Astrocyte (in vitro differentiated cells and primary cell): ENCODE data around the gene EFNA5.

Experiments used
- EZH2 ChIP-seq: IDR thresholded peaks from 2 replicates; pipeline ENCODE4 v1.6.1; 2012; ENCODE audit warnings: mild to moderate bottlenecking, low read length, inconsistent platforms; ENCODE audit not compliant: insufficient read depth
- TF ChIP-seq, protein P1 (sequence below): IDR thresholded peaks from 2 replicates; pipeline ENCODE4 v1.5.1; 2011; ENCODE audit warnings: low read depth, mild to moderate bottlenecking, inconsistent platforms, low read length, moderate library complexity; ENCODE audit not compliant: insufficient read depth

DNA sequence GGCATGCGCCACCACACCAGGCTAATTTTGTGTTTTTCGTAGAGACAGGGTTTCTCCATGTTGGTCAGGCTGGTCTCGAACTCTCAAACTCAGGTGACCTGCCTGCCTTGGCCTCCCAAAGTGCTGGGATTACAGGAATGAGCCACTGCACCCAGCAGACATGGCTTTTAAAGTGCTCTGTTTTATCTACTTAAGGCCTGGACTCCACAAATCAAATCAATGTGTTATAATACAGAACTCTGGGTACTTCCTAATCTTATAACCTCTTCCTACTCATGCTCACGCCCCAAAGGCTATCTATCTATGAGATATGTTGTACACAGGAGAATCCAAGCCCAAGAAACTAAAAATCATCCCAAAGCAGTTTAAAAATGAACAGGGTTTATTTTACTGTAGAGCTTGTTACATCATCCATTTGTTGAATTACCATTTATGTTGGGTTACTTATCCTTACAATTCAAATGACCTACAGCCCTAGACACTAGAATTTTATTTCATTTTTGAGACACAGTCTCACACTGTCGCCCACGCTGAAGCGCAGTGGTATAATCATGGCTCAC lies 155.1 kb downstream of the EFNA5 start:
- TF ChIP-seq, protein P1, sequence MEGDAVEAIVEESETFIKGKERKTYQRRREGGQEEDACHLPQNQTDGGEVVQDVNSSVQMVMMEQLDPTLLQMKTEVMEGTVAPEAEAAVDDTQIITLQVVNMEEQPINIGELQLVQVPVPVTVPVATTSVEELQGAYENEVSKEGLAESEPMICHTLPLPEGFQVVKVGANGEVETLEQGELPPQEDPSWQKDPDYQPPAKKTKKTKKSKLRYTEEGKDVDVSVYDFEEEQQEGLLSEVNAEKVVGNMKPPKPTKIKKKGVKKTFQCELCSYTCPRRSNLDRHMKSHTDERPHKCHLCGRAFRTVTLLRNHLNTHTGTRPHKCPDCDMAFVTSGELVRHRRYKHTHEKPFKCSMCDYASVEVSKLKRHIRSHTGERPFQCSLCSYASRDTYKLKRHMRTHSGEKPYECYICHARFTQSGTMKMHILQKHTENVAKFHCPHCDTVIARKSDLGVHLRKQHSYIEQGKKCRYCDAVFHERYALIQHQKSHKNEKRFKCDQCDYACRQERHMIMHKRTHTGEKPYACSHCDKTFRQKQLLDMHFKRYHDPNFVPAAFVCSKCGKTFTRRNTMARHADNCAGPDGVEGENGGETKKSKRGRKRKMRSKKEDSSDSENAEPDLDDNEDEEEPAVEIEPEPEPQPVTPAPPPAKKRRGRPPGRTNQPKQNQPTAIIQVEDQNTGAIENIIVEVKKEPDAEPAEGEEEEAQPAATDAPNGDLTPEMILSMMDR, result no peak
- no peak for TF ChIP-seq EZH2
